Fibroblast of skin of right quadriceps (primary cell): ENCODE results near the gene OPRM1.
A peak's percentile ranks its signal among the peaks of the same experiment; 100 is the strongest.
"Not testable (repeated sequence)": the region's sequence is repeated elsewhere in the genome, so short reads cannot be mapped to it uniquely, and the experiment has no call there.

ENCODE experiments used
- DNase-seq: peaks from one replicate; pipeline ENCODE4 v3.0.0-alpha.2; 2013

Gene OPRM1

GRCh38 chr6:154156135-154156896 is 117.3 kb downstream of the OPRM1 start:
- peak; percentile 48 for DNase-seq

GRCh38 chr6:154157082-154157481 is 118.0 kb downstream of the OPRM1 start:
- no peak for DNase-seq

GRCh38 chr6:154157706-154158105 is 118.7 kb downstream of the OPRM1 start:
- no peak for DNase-seq

- DNase-seq: no peak
Measured at GRCh38 chr6:154159126-154159525, 120.1 kb downstream of the OPRM1 start.

- no peak for DNase-seq
Measured at GRCh38 chr6:154161689-154162088, 122.6 kb downstream of the OPRM1 start.

GRCh38 chr6:154164397-154164796 is 125.4 kb downstream of the OPRM1 start:
- DNase-seq: peak; percentile 71

GRCh38 chr6:154165478-154165877 is 126.4 kb downstream of the OPRM1 start:
- no peak for DNase-seq

GRCh38 chr6:154166140-154166539 is 127.1 kb downstream of the OPRM1 start:
- DNase-seq: no peak

- DNase-seq: no peak
Measured at GRCh38 chr6:154167126-154167525, 128.1 kb downstream of the OPRM1 start.

- no peak for DNase-seq
Measured at GRCh38 chr6:154169193-154169847, 130.3 kb downstream of the OPRM1 start.

- no peak for DNase-seq
Measured at GRCh38 chr6:154170106-154170505, 131.1 kb downstream of the OPRM1 start.

GRCh38 chr6:154172393-154172792 is 133.4 kb downstream of the OPRM1 start:
- DNase-seq: not testable (repeated sequence)

GRCh38 chr6:154179434-154179833 is 140.4 kb downstream of the OPRM1 start:
- no peak for DNase-seq

GRCh38 chr6:154187203-154187602 is 148.2 kb downstream of the OPRM1 start:
- no peak for DNase-seq

- DNase-seq: no peak
Measured at GRCh38 chr6:154187714-154188113, 148.7 kb downstream of the OPRM1 start.

GRCh38 chr6:154196333-154196885 is 157.4 kb downstream of the OPRM1 start:
- DNase-seq: no peak

GRCh38 chr6:154197196-154197860 is 158.3 kb downstream of the OPRM1 start:
- peak; percentile 70 for DNase-seq

- not testable (repeated sequence) for DNase-seq
Measured at GRCh38 chr6:154201688-154202087, 162.6 kb downstream of the OPRM1 start.

- DNase-seq: no peak
Measured at GRCh38 chr6:154202339-154202738, 163.3 kb downstream of the OPRM1 start.

GRCh38 chr6:154202958-154203357 is 163.9 kb downstream of the OPRM1 start:
- DNase-seq: no peak

- no peak for DNase-seq
Measured at GRCh38 chr6:154206141-154206540, 167.1 kb downstream of the OPRM1 start.

GRCh38 chr6:154206996-154207395 is 168.0 kb downstream of the OPRM1 start:
- no peak for DNase-seq

GRCh38 chr6:154209555-154209954 is 170.5 kb downstream of the OPRM1 start:
- DNase-seq: no peak

- DNase-seq: no peak
Measured at GRCh38 chr6:154210678-154211077, 171.6 kb downstream of the OPRM1 start.
